H9 (cell line): ENCODE measurements around the gene COL5A3. TPM values are rescaled to one million over a fixed set of nuclear protein-coding genes. Genes with fewer than 3 reads are reported as not detected.

Experiments used
- DNase-seq: peaks from one replicate; pipeline ENCODE4 v3.0.0-alpha.2; 2017
- H2AFZ ChIP-seq: one replicate; pipeline ENCODE4 v1.6.1; 2013; ENCODE audit warnings: mild to moderate bottlenecking, low read length, control low read depth, moderate library complexity
- H2AK5ac ChIP-seq: 2 replicates; pipeline ENCODE4 v1.6.1; 2013; ENCODE audit warnings: low read length, control low read depth, mixed read lengths; ENCODE audit not compliant: insufficient read length
- H2BK120ac ChIP-seq: one replicate; pipeline ENCODE4 v1.6.1; 2013; ENCODE audit warnings: low read depth, mild to moderate bottlenecking, low read length, control low read depth, inconsistent platforms; ENCODE audit not compliant: poor library complexity, severe bottlenecking
- H2BK12ac ChIP-seq: 2 replicates; pipeline ENCODE4 v1.6.1; 2013; ENCODE audit warnings: low read length, control low read depth, mixed read lengths, low read depth; ENCODE audit not compliant: insufficient read length
- H2BK15ac ChIP-seq: 2 replicates; pipeline ENCODE4 v1.6.1; 2013; ENCODE audit warnings: low read depth, low read length, control low read depth
- H2BK20ac ChIP-seq: one replicate; pipeline ENCODE4 v1.6.1; 2013; ENCODE audit warnings: low read depth, mild to moderate bottlenecking, low read length, control low read depth, inconsistent platforms; ENCODE audit not compliant: poor library complexity, severe bottlenecking
- H2BK5ac ChIP-seq: 2 replicates; pipeline ENCODE4 v1.6.1; 2013; ENCODE audit warnings: low read length, control low read depth, mixed read lengths; ENCODE audit not compliant: insufficient read length
- H3K14ac ChIP-seq: 2 replicates; pipeline ENCODE4 v1.6.1; 2013; ENCODE audit warnings: low read length, control low read depth; ENCODE audit not compliant: insufficient read depth
- H3K18ac ChIP-seq: 2 replicates; pipeline ENCODE4 v1.6.1; 2013; ENCODE audit warnings: low read depth, mild to moderate bottlenecking, mixed read lengths, low read length, control low read depth; ENCODE audit not compliant: insufficient read length
- H3K23ac ChIP-seq: 2 replicates; pipeline ENCODE4 v1.6.1; 2013; ENCODE audit warnings: low read length, control low read depth, mixed read lengths, low read depth; ENCODE audit not compliant: insufficient read length
- H3K23me2 ChIP-seq: 2 replicates; pipeline ENCODE4 v1.6.1; 2013; ENCODE audit warnings: low read depth, mild to moderate bottlenecking, mixed read lengths, low read length, control low read depth; ENCODE audit not compliant: insufficient read length, poor library complexity, severe bottlenecking
- H3K27ac ChIP-seq: 2 replicates; pipeline ENCODE4 v1.5.1; 2013; ENCODE audit warnings: low read length, control low read depth, mixed read lengths, low read depth; ENCODE audit not compliant: insufficient read length
- H3K27me3 ChIP-seq: 2 replicates; pipeline ENCODE4 v1.6.1; 2013; ENCODE audit warnings: low read length, control low read depth, inconsistent platforms; ENCODE audit not compliant: insufficient read depth
- H3K4ac ChIP-seq: 2 replicates; pipeline ENCODE4 v1.6.1; 2013; ENCODE audit warnings: low read depth, mild to moderate bottlenecking, control low read depth, inconsistent platforms, low read length, moderate library complexity
- H3K4me1 ChIP-seq: 2 replicates; pipeline ENCODE4 v1.6.1; 2013; ENCODE audit warnings: low read length, control low read depth, inconsistent platforms; ENCODE audit not compliant: insufficient read depth
- H3K4me2 ChIP-seq: 2 replicates; pipeline ENCODE4 v1.6.1; 2013; ENCODE audit warnings: low read length, control low read depth, mixed read lengths; ENCODE audit not compliant: insufficient read length, insufficient read depth
- H3K56ac ChIP-seq: 2 replicates; pipeline ENCODE4 v1.6.1; 2013; ENCODE audit warnings: low read depth, mild to moderate bottlenecking, mixed read lengths, low read length, control low read depth; ENCODE audit not compliant: insufficient read length
- H3K79me1 ChIP-seq: 2 replicates; pipeline ENCODE4 v1.6.1; 2013; ENCODE audit warnings: low read depth, mild to moderate bottlenecking, moderate library complexity, low read length, control low read depth, inconsistent platforms; ENCODE audit not compliant: insufficient read depth, poor library complexity, severe bottlenecking
- H3K79me2 ChIP-seq: 2 replicates; pipeline ENCODE4 v1.6.1; 2013; ENCODE audit warnings: low read length, control low read depth, inconsistent platforms; ENCODE audit not compliant: insufficient read depth
- H3K9ac ChIP-seq: 2 replicates; pipeline ENCODE4 v1.6.1; 2013; ENCODE audit warnings: low read length, control low read depth, mixed read lengths; ENCODE audit not compliant: insufficient read length; ENCODE audit errors: extremely low read depth
- H3K9me3 ChIP-seq: one replicate; pipeline ENCODE4 v1.6.1; 2013; ENCODE audit warnings: low read depth, low read length, inconsistent platforms; ENCODE audit not compliant: control insufficient read depth
- H3T11ph ChIP-seq: one replicate; pipeline ENCODE4 v1.6.1; 2013; ENCODE audit warnings: mild to moderate bottlenecking, low read length, control low read depth, inconsistent platforms
- H4K20me1 ChIP-seq: one replicate; pipeline ENCODE4 v1.6.1; 2013; ENCODE audit not compliant: control insufficient read depth, insufficient read length, insufficient read depth
- H4K5ac ChIP-seq: 2 replicates; pipeline ENCODE4 v1.6.1; 2013; ENCODE audit warnings: low read depth, mild to moderate bottlenecking, mixed read lengths, low read length, control low read depth; ENCODE audit not compliant: insufficient read length
- H4K8ac ChIP-seq: replicated peaks from 2 replicates; pipeline ENCODE4 v1.6.1; 2013; ENCODE audit warnings: low read length, control low read depth, mixed read lengths, low read depth; ENCODE audit not compliant: insufficient read length
- H4K91ac ChIP-seq: 2 replicates; pipeline ENCODE4 v1.6.1; 2013; ENCODE audit warnings: low read depth, mild to moderate bottlenecking, moderate library complexity, mixed read lengths, low read length, control low read depth; ENCODE audit not compliant: insufficient read length
- H3K27ac Mint-ChIP-seq, 3 experiments: 2 replicates in 2 of 3; 3 replicates in 1 of 3; pipeline ENCODE4 v1.8.0; 2020 to 2021; ENCODE audit warnings: mixed read lengths in 3 of 3, mild to moderate bottlenecking in 1 of 3, moderate library complexity in 1 of 3
- H3K27me3 Mint-ChIP-seq: 2 replicates; pipeline ENCODE4 v1.8.0; 2021; ENCODE audit warnings: low read depth, mild to moderate bottlenecking, moderate library complexity, mixed read lengths
- H3K36me3 Mint-ChIP-seq, 3 experiments: 2 replicates in 2 of 3; 3 replicates in 1 of 3; pipeline ENCODE4 v1.8.0; 2020 to 2021; ENCODE audit warnings: low read depth in 3 of 3, mixed read lengths in 3 of 3; ENCODE audit not compliant: insufficient read depth in 1 of 3
- H3K4me1 Mint-ChIP-seq, 2 experiments: 2 replicates each; pipeline ENCODE4 v1.8.0; 2020; ENCODE audit warnings: mixed read lengths in 2 of 2
- H3K4me3 Mint-ChIP-seq, 2 experiments: 2 replicates in 1 of 2; 3 replicates in 1 of 2; pipeline ENCODE4 v1.8.0; 2020 to 2021; ENCODE audit warnings: mild to moderate bottlenecking in 2 of 2, mixed read lengths in 2 of 2, moderate library complexity in 1 of 2
- H3K9me3 Mint-ChIP-seq, 2 experiments: 2 replicates in 1 of 2; 3 replicates in 1 of 2; pipeline ENCODE4 v1.8.0; 2020; ENCODE audit warnings: mild to moderate bottlenecking in 2 of 2, mixed read lengths in 2 of 2, moderate library complexity in 1 of 2
- WGBS: extraction: QIAGEN DNeasy Blood & Tissue Kit; methylation state at CpG from one replicate; pipeline ENCODE4 v1.1.7; 2013; ENCODE audit warnings: missing lambda C conversion rate, low lambda C conversion rate, mixed read lengths; ENCODE audit not compliant: insufficient read length; ENCODE audit errors: extremely low coverage; 5-methylcytosine and 5-hydroxymethylcytosine counted together
- total RNA-seq: library from RNA; stranded (reverse); gene quantifications from 2 replicates; pipeline ENCODE4 v1.2.1, GENCODE V29; 2021
- TF ChIP-seq, protein P1 (sequence below): fragments of 200-600 bp; sonication (generic); conservative IDR thresholded peaks from 3 replicates; pipeline ENCODE4 v1.8.0; 2021; ENCODE audit warnings: antibody characterized with exemption, mild to moderate bottlenecking

Gene COL5A3
- total RNA-seq, 1 experiment from 2014 or later = 0.72 TPM

DNA sequence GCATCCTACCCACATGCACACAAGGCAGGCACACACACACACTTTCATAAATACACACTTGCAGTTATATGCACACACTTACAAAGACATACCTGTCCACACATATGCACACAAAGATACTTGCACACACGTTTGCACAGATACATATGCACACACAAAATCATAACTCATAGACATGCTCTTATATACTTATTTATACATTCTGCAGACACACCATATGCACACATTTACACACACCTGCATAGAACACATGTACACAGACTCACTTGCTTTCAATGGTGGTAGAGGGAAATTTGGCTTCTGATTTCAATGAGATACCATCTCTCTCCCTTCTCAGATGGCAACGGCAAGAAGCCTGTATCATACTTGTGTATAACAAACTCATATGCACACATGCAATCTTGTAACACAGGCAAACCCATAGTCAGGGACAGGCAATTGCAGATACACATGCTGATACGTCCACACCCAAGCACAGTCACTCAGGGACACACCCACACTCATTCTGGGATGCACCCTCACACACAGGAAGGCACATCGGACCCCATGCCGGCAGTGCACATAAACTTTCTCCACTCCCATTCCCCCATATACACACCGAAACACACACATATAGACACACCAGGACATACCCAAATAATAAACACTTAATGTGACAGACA lies 98.6 kb downstream of the COL5A3 start:
- Mint-ChIP-seq H3K27me3 (no peaks in the 10 kb centered on the region), H3K4me1 (peaks cover 7 to 12% of the 10 kb centered on the region in 2 experiments), H3K4me3 (no peak overlapping the region), H3K27ac (no peak overlapping the region), H3K36me3 (peaks cover 2 to 10% (median 4%) of the 10 kb centered on the region in 3 experiments; a peak in 6 of 7 replicates), H3K9me3 (no peaks in the 10 kb centered on the region; a peak in 1 of 5 replicates)
- Histone ChIP-seq H2AFZ (no peak overlapping the region), H2BK20ac (no peak overlapping the region), H4K91ac (no peak overlapping the region), H3K79me1 (peaks cover 3% of the 10 kb centered on the region), H3T11ph (no peak overlapping the region), H2BK120ac (no peak overlapping the region), H3K23ac (no peak overlapping the region), H4K8ac (no peak overlapping the region), H2BK5ac (no peak overlapping the region), H3K23me2 (peaks cover 11% of the 10 kb centered on the region), H3K4me2 (no peak overlapping the region), H3K27ac (no peak overlapping the region), H3K4me1 (no peaks in the 10 kb centered on the region; the same call in 1 of the 2 replicates), H3K9ac (no peak overlapping the region), H4K20me1 (no peaks in the 10 kb centered on the region), H2AK5ac (no peak overlapping the region), H3K9me3 (no peaks in the 10 kb centered on the region), H2BK12ac (no peak overlapping the region), H3K56ac (no peak overlapping the region), H3K14ac (no peak overlapping the region), H3K4ac (no peak overlapping the region), H3K18ac (no peak overlapping the region), H4K5ac (no peak overlapping the region), H3K79me2 (no peaks in the 10 kb centered on the region; the same call in 1 of the 2 replicates), H2BK15ac (no peak overlapping the region), H3K27me3 (no peaks in the 10 kb centered on the region)
- TF ChIP-seq, protein P1, sequence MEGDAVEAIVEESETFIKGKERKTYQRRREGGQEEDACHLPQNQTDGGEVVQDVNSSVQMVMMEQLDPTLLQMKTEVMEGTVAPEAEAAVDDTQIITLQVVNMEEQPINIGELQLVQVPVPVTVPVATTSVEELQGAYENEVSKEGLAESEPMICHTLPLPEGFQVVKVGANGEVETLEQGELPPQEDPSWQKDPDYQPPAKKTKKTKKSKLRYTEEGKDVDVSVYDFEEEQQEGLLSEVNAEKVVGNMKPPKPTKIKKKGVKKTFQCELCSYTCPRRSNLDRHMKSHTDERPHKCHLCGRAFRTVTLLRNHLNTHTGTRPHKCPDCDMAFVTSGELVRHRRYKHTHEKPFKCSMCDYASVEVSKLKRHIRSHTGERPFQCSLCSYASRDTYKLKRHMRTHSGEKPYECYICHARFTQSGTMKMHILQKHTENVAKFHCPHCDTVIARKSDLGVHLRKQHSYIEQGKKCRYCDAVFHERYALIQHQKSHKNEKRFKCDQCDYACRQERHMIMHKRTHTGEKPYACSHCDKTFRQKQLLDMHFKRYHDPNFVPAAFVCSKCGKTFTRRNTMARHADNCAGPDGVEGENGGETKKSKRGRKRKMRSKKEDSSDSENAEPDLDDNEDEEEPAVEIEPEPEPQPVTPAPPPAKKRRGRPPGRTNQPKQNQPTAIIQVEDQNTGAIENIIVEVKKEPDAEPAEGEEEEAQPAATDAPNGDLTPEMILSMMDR = no peak
- no CpG with 5 or more reads among the region's 6 CpGs for WGBS
- DNase-seq = no peak
